Choroid plexus epithelial cell (primary cell): Measurements from ENCODE around the gene TSNAX.

Experiments used
- DNase-seq: peaks from one replicate; pipeline ENCODE4 v3.0.0-alpha.2; 2010; ENCODE audit warnings: low read depth
- H3K4me3 ChIP-seq: 2 replicates; pipeline ENCODE4 v1.5.1; 2011; ENCODE audit warnings: low read depth, mild to moderate bottlenecking, control low read depth, low read length, moderate library complexity
- CTCF ChIP-seq: conservative IDR thresholded peaks from 2 replicates; pipeline ENCODE4 v1.5.1; 2011; ENCODE audit warnings: low read depth, mild to moderate bottlenecking, control low read depth, inconsistent platforms, low read length, moderate library complexity

Gene TSNAX

GRCh38 chr1:231522038-231522437, 6.4 kb upstream of the TSNAX start:
- no peak for TF ChIP-seq CTCF
- H3K4me3 ChIP-seq, result no peak overlapping the region
- no peak for DNase-seq

- H3K4me3 ChIP-seq, result no peak overlapping the region
- no peak for DNase-seq
- no peak for TF ChIP-seq CTCF
Observed at GRCh38 chr1:231522931-231523642, 5.4 kb upstream of the TSNAX start.

- DNase-seq, result no peak
- H3K4me3 ChIP-seq, result no peak overlapping the region
- TF ChIP-seq CTCF, result no peak
Observed at GRCh38 chr1:231523816-231524215, 4.7 kb upstream of the TSNAX start.

- H3K4me3 ChIP-seq, result no peak overlapping the region
- TF ChIP-seq CTCF, result no peak
- no peak for DNase-seq
Observed at GRCh38 chr1:231526536-231526935, 1.9 kb upstream of the TSNAX start.

- no peak for TF ChIP-seq CTCF
- no peak for DNase-seq
- H3K4me3 ChIP-seq, result peak overlapping the region; percentile 94
Observed at GRCh38 chr1:231527586-231528171, 790 bp upstream of the TSNAX start.

GRCh38 chr1:231533240-231533639, 4.8 kb downstream of the TSNAX start:
- no peak overlapping the region for H3K4me3 ChIP-seq
- no peak for DNase-seq
- no peak for TF ChIP-seq CTCF

GRCh38 chr1:231534703-231535159, 6.3 kb downstream of the TSNAX start:
- no peak for DNase-seq
- no peak for TF ChIP-seq CTCF
- H3K4me3 ChIP-seq, result no peak overlapping the region
